Frontal cortex (tissue), 4 donors: ENCODE results near the gene TEX2. TPM values are rescaled to one million over a fixed set of nuclear protein-coding genes. Genes with fewer than 3 reads are reported as not detected.
"Not testable (repeated sequence)": the region's sequence is repeated elsewhere in the genome, so short reads cannot be mapped to it uniquely, and the experiment has no call there.

ENCODE experiments used
- DNase-seq, 2 donors: peaks; one replicate each; pipeline ENCODE4 v3.0.0; 2012; ENCODE audit warnings: low spot score in 2 of 2
- FAIRE-seq: peaks from 2 replicates; lab custom pipeline; 2012; peaks lifted over from hg19 to GRCh38; lab: Jason Lieb, UNC
- total RNA-seq: library from RNA; depleted of rRNA; stranded (reverse); fragments of >200 nt; gene quantifications from one replicate; pipeline ENCODE4 v1.2.3, GENCODE V29; 2014
- donor health status: control.
- donor health status: control.
- donor health status: control.

The TEX2 gene
- total RNA-seq, 1 donor from 2014 or later, result 31.8 TPM

- FAIRE-seq (no peak), DNase-seq (no peak)
These were observed 75.0 kb downstream of the TEX2 start for GRCh38 chr17:64188088-64188487.

GRCh38 chr17:64187093-64187895, 75.8 kb downstream of the TEX2 start:
- FAIRE-seq (no peak), DNase-seq (no peak)

- FAIRE-seq, result no peak
- no peak for DNase-seq
These were observed 76.6 kb downstream of the TEX2 start for GRCh38 chr17:64186171-64187092.

GRCh38 chr17:64185557-64185956, 77.5 kb downstream of the TEX2 start:
- DNase-seq, FAIRE-seq: not testable (repeated sequence)

- DNase-seq (no peak), FAIRE-seq (no peak)
These were observed 78.0 kb downstream of the TEX2 start for GRCh38 chr17:64185101-64185500.

GRCh38 chr17:64183815-64184214, 79.2 kb downstream of the TEX2 start:
- FAIRE-seq (no peak), DNase-seq (no peak)

GRCh38 chr17:64182325-64183012, 80.6 kb downstream of the TEX2 start:
- no peak for FAIRE-seq
- DNase-seq, result no peak

GRCh38 chr17:64180089-64181073, 82.7 kb downstream of the TEX2 start:
- DNase-seq (no peak), FAIRE-seq (no peak)

- FAIRE-seq, DNase-seq: not testable (repeated sequence)
These were observed 84.0 kb downstream of the TEX2 start for GRCh38 chr17:64179024-64179423.

GRCh38 chr17:64178011-64178825, 84.8 kb downstream of the TEX2 start:
- FAIRE-seq (no peak), DNase-seq (no peak)

GRCh38 chr17:64177311-64178010, 85.6 kb downstream of the TEX2 start:
- DNase-seq, result no peak
- FAIRE-seq, result no peak

- FAIRE-seq, result no peak
- DNase-seq, result no peak
These were observed 86.5 kb downstream of the TEX2 start for GRCh38 chr17:64176556-64176955.

- FAIRE-seq, result no peak
- peak in 1 of 2 donors; percentile 33 for DNase-seq
These were observed 88.2 kb downstream of the TEX2 start for GRCh38 chr17:64174686-64175456.

GRCh38 chr17:64173646-64174045, 89.4 kb downstream of the TEX2 start:
- DNase-seq (no peak), FAIRE-seq (no peak)

- no peak for DNase-seq
- FAIRE-seq, result no peak
These were observed 90.5 kb downstream of the TEX2 start for GRCh38 chr17:64172510-64172909.

- no peak for FAIRE-seq
- no peak for DNase-seq
These were observed 92.0 kb downstream of the TEX2 start for GRCh38 chr17:64171041-64171440.

GRCh38 chr17:64170286-64170685, 92.8 kb downstream of the TEX2 start:
- no peak for FAIRE-seq
- DNase-seq, result no peak
